Ammon's horn (tissue), 1 donor: ENCODE results near the gene HIVEP3.

Experiments
- DNase-seq: peaks from one replicate; pipeline ENCODE4 v3.0.0-alpha.2; 2016; ENCODE audit warnings: low spot score

The HIVEP3 gene

DNA sequence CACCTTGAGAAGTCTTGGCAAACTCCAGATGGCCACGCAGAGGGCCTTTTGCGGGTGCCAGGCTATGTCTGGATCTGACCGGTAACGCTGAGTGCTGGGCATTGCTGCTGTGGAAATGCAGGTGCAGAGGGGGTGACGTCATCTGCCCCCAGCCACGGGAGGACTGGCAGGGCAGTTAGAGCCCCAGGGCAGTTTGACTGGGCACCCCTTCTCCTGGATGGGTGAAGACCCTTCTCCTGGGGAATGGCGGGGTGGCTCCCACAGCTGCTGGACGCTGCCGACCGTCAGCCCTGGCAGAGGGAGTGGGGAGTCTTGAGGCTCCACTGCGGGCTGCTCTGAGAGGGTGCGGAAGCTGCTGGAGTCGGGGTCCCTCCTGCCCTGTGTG lies 421.7 kb downstream of the HIVEP3 start:
- no peak for DNase-seq

DNA sequence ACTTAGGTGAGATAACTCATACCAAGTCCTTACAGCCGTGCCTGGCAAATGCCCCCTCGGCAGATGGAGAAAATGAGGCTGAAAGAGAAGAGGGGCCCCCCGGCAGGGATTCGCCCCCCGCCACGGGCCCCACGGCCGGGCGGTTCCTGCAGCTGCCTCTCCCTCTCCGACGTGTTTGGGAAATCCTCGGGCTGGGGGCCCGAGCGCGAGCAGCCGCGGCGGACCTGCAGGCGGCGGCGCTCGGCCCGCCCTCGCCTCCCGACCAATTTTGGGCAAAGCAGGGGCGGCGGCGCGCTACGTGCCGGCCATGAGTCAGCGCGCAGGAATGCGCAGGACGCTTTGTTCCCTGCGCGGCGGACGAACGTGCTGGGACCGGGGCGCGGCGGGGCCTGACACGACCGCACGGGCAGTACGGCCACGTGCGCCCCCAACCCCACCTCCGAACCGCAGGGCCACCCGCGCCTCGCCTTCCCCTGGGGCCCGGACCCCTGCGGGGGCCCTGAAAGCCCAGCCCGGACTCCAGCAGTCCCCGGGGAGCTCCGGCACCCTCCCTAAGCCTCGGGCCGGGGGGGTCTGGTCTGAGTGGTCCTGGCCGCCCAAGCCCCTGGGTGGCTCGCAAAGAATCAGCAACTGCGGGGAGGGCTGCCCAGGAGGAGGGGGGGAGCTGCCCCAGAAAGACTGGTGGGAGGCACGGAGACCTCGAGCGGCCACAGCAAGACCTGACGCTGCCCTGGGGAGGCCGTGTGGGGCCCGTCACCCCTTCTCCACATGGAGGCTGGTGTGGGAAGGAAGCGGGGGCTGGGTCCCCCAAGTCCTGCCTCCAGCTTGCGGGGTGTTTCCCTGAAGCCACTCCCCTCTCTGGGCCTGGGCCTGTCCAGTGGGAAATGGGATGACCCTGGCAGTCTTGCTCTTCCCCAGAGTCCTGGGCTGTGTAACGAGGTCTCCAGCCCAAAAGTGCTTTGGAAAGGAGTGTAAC lies 422.4 kb downstream of the HIVEP3 start:
- DNase-seq, result peak; percentile 58

DNA sequence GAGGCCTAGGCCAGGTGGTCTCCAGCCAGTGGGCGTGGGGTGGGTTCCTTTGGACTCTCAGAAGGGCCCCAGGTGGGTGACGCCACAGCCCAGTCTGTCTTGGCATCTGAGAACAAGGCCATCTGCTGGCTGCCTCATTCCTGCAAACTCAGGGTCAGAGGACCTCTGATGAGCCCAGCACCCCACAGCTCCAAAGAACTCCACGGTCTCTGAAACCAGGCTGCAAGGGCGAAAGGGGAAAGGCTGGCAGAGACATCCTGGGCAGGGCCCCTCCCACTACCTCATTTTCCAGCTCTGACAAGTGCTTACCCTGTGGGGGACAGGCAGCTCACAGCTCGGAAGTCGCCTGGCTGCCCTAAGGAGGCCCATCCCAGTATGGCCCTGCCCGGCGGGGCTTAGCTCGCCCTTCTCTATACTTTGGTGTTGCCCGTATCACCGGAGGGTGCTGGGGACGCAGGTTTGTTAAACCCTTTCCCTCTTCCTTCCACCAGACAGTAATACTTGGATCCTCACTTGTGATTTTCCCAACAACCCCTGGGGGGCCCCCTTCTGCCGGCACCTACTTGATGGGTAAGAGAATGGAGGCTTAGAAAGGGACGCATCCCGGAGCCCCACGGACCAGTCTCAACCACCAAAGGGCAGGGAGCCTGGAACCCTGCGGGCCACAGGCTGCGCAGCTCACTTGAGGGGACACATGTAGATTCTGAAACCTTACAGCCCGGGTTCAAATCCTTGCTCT lies 423.3 kb downstream of the HIVEP3 start:
- DNase-seq, result no peak

GRCh38 chr1:41494351-41495209 lies 424.1 kb downstream of the HIVEP3 start:
- DNase-seq, result no peak

GRCh38 chr1:41493626-41494350 lies 424.9 kb downstream of the HIVEP3 start:
- no peak for DNase-seq

DNA sequence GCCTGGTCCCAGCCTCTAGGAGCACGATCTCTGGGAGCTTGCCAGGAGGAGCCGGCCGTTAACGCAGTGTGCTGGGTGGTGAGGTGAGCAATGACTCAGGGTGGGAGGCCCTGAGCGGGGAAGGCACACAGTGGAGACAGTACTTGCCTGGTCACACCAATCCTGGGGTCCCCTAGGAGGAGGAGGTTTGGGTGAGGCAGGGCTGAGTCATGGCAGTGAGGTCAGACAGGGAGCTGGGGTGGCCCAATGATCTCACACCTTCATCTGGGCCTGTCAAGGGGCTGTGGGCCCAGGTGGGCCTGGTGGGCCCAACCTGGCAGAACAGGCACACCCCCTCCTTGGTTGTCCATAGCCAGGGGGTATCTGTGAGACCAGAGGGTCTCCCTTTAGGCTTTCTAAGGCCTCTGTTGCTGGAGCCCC lies 425.6 kb downstream of the HIVEP3 start:
- DNase-seq, result no peak

- no peak for DNase-seq
Measured at GRCh38 chr1:41492341-41492848, 426.3 kb downstream of the HIVEP3 start.

DNA sequence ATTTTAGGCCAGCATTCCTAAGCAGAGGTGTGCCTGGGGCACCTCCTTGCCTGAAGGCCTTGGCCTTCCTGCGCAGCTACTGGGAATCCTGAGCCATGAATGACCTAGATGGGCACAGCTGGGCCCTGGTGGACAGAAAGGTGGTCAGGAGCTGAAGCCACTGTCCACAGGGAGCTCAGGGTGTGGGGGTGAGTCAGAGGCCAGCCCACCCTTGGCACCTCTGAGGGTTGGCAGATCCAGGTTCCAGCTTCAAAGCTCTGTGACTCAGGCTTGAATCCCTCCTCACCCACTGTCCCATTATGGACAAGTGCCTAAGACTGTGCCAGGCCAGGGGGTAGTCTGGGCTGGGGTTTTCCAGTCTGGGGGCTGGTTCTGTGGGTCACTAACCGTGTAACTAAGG lies 427.8 kb downstream of the HIVEP3 start:
- DNase-seq, result no peak

- no peak for DNase-seq
Measured at GRCh38 chr1:41489561-41489960, 429.2 kb downstream of the HIVEP3 start.

DNA sequence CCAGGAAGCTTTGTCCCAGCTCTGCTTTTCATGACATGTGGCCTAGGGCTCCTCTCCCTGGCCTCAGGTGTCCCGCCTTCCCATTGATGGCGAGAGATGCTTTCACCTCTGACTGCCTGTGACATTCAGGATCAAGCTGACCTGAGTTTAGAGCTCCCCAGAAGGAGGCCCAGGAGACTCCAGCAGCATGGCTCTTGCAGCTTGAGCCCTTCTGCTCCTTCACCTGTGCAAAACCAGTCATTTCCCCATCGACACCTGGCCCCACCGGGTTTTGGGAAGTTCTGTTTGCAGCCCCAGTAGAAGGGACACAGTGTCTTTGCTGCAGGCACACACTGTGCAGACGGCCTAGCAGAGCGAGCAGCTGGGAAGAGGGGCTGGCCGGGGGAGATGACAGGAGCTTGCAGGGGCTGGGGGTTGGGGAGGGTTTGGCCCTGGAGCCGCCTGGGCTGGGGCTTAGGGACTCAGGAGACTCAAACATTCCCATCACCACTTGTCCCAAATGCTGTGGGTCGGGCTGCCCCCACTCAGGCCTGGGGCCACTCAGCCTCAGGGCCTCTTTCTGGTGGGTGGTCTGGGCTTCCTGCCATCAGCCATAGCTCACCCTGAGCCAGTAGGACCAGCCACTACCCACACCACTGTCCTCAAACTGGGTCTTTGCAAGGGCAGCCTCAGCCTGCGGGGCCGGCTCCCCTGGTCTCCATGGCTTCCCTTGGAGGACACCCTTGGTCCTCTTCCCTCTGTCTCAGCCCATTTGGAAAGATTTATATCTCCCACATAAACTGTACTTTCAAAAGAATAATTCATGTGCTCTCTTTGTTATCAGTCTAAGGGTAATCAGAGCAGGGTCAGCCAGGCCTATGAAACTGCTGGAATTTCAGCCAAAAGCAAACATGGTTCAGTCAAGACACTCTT lies 430.4 kb downstream of the HIVEP3 start:
- DNase-seq, result no peak

DNA sequence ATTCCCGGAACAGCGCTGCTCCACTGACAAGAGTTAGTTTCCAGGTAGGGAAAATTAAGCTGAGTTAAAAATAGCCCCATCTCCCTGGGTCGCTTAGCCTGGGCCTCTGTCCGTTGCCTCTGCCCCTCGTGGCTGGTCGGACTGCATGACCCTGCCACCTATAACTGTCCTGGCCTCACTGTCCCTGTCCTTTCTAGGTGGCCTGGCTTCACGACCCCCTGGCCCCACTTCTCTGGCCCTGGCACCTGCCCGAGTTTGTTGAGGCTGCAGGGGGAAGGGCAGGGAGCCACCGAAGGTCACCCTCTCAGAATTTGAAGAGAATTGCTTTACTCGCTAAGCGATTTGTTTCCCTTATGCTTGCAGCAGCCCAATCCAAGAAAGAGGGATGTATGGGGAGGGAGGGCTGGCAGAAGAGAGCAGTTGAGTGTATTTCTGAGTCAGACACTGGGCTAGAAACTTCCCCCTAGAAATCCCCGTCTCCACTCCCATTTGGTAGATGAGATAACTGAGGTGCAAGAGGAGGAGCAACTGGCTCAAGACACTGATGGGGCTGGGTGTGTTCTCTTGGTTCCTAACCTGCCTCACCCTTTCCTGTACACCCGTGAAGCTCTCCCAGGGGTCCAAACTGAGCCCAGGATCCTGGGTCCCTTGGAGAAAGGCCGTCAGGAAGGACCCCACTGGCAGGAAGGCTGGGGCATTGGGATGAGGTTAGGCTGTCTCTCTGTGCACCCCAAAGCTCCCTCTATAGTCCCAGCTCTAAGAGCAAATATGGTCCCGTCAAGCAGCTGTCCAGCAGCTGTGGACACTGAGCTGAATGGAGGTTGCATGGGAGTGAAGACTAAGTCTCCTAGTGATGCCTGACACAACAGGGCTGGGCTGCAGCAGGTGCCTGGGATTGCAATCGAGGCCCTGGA lies 431.3 kb downstream of the HIVEP3 start:
- no peak for DNase-seq

DNA sequence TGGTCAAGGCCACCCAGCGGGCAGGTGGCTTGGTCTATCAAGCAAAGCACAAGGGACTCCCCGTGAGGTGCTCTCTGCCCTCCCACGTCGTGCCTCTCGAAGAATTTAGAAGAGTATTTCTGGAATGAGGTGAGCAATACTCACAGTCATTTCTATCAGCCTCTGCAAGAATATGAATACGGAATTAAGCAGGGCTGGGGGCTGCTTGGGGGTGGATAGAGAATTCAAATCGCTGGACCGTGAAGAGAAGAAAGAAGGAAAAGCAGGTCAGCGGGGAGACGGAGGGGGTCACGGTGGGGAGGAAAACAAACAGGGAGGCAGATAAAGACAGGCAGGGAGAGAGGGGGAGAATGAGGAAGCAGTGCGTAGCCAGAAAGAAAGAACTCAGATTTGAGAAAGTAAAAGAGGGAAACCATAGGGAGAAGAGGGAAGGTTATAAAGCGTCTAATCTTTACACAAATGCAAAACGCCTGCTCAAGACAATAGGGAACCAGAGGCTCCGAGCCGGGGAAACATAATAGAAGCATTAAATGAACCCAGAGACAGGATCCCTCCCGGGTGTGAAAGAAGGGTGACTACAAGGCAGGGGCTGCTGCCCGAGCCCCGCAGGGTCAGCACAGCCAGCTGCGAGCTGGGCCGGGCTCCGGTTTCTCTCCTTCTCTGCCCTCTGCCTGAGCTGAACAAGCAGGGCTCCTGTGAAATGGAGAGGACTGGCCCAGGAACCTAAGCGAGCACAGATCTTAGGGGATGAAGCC lies 432.2 kb downstream of the HIVEP3 start:
- no peak for DNase-seq

- DNase-seq, result no peak
Measured at GRCh38 chr1:41486053-41486370, 432.7 kb downstream of the HIVEP3 start.

GRCh38 chr1:41485605-41486004 lies 433.1 kb downstream of the HIVEP3 start:
- no peak for DNase-seq

DNA sequence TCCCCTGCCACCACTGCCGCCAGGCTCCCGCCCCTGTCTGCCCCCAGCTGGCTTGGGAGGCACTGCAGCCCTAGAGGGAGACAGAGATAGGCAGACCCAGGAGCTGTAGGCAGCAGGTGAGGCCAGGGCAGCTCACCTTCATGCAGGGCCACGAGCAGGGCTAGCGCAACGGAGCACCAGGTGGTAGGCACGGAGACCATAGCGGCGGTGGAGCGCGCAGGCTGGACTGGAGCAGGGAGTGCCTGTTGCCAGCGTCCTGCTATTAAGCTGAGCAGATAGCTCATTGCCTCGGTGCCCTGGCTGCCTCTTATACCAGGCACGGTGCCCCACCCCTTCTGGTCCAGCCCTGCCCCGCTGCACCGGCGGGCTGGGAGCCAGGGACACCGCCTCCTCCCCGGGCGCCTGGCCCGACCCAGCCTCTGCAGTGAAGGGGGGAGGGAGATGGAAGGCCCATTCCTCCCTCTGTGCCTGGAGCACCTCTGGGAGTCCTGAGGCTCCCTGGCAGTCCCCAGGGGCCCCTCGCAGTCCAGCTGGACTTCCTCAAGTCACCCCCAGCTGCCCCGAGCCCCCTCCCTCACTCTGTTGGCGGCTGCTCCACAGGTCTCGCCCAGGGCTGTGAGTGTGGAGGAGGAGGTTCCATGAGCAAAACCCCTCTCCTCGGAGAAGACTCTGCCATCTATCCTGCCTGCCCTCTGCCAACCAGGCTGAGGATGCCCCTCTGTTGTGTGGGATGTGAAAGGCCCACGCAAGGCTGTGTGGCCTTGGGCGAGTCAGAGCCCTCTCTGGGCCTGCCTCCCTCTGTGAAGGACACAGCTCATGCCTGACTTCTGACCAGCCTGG lies 434.1 kb downstream of the HIVEP3 start, which contains the start of gene EDN2:
Gene EDN2 (minus strand): TSS at position 282 of the 840 bp plus-strand sequence. CDS start 82 bp downstream, at position 200.
- no peak for DNase-seq

DNA sequence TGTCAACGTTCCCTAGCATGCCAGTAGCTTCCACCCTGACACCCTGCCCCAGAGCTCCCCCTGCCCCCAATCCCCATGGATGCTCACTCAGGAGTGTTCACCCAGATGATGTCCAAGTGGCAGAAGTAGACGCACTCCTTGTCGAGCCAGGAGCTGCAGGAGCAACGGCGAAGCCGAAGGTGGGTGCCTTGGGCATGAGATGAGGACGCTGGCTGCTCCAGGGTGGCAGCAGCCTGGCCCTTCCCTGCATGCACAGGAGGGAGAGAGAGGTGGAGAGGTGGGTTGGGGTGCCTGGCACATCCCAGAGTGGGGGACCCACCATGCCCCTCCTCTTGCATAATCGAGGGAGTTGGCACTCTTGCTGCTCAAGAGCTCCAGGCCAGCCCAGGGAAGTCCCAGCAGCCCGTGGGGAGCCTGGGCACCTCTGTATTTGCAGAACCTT lies 434.7 kb downstream of the HIVEP3 start:
- DNase-seq, result no peak
